NCI-H1436 treated with DMSO at 0.1 percent for 48 hours (cell line): ENCODE data around the gene FERMT1.
"Not testable (repeated sequence)": the region's sequence is repeated elsewhere in the genome, so short reads cannot be mapped to it uniquely, and the experiment has no call there.

ENCODE experiments used
- DNase-seq: peaks from one replicate; lab custom pipeline; 2025; lab: John Stamatoyannopoulos, UW

Gene FERMT1

DNA sequence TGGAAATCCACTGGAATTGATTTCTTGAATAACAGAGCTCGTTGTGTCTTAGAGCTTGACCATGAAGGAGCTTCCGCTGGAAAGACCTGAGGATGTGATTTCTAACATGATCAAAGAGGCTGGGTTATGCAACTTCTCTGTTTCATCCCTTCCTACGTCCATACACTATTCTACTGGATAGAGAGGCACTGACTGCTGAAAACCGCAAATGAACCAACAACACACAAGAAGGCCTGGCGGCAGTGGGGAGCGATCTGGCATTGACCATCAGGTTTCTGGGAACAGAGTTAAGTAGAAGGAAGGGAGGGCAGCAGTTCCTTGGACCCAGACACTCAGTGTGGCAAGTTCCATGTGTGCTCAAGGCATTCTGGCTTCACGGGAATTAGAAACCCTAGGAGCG, 82.3 kb downstream of the FERMT1 start:
- DNase-seq, result no peak

DNA sequence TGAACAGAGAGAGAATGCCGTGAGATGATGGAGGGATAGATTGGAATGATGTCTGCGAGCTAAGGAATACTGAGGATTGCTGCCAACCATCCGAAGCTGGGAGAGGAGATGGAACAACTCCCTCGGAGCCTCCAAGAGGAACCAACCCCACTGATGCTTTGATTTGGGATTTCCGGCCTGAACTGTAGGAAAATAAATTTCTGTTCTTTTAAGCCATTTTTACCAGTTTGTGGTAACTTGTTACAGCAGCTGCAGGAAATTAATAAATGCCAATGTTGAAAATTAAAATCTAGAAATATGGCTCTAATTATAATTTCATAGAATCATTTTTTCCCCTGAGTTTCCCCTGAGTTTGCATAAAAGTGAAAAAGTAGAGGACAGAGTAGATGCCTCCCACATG, 83.1 kb downstream of the FERMT1 start:
- DNase-seq, result no peak

- no peak for DNase-seq
Measured at GRCh38 chr20:6038256-6038655, 84.6 kb downstream of the FERMT1 start.

DNA sequence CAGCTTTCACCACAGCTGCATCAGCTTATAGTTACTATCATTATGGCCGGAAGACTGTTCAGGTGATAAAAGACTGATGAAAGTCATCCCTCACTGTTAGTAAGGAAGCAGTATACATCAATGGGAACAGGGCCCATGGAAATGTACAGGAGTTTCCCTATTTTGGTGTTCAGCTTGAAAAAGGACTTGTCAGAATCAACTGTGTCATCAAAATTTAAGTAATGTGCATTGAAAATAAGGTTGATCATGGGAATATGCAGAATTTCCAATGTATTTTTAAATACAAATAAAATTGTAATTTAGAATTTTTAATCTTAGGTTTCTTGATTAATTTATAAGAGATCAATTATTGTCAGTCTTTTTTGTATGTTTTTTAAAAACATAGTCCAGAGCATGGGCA, 85.7 kb downstream of the FERMT1 start:
- DNase-seq, result no peak

GRCh38 chr20:6036213-6036612, 86.6 kb downstream of the FERMT1 start:
- DNase-seq, result no peak

DNA sequence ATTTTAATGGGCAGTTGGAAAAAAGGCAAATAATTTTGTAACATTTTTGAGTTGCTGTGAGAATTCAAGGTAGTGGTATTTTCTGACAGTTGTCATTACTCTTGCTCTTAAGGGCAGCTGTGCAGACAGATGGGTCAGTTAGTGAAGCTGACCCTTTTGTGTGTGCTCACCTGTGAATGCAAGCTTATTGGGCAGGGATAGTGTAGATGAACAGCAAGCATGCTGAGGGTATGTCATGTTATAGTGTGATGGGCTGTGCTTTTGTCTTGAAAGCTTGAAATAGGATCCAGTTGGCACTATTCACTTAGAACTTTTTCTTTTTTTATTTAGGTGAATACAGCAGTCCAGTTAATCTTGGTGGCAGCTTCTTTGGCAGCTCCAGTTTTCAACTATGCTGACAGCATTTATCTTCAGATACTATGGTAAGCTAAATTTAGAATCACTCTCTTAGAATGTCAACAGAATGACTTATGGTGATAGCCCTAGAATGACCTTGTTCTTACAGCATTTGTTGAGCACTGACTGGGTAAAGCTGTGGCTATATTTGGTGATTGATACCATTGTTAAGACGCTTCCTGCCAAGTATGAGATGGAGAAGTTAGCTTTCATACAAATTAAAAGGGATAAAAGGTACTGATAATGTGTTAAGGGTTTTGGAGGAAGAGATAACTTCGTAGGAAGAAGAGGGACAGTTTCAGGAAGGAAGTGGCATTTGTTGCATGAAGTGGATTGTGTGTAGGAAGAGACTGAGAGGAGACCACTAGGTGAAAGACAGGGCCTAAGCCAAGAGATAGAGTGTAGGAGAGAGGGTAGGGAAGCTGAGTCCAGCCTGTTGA, 88.5 kb downstream of the FERMT1 start:
- DNase-seq, result no peak

DNA sequence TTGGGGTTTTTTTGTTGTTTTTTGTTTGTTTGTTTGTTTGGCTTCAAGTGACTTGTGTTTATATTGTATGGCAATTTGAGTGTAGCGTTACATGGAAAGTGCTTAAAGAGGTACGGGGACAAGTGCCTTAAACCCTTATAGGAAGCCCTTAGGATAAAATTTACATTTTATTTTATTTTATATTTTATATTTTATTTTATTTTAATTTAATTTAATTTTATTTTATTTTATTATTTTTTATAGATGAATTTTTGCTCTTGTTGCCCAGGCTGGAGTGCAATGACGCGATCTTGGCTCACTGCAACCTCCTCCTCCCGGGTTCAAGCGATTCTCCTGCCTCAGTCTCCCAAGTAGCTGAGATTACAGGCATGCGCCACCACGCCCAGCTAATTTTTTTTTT, 89.9 kb downstream of the FERMT1 start:
- DNase-seq, result not testable (repeated sequence)

DNA sequence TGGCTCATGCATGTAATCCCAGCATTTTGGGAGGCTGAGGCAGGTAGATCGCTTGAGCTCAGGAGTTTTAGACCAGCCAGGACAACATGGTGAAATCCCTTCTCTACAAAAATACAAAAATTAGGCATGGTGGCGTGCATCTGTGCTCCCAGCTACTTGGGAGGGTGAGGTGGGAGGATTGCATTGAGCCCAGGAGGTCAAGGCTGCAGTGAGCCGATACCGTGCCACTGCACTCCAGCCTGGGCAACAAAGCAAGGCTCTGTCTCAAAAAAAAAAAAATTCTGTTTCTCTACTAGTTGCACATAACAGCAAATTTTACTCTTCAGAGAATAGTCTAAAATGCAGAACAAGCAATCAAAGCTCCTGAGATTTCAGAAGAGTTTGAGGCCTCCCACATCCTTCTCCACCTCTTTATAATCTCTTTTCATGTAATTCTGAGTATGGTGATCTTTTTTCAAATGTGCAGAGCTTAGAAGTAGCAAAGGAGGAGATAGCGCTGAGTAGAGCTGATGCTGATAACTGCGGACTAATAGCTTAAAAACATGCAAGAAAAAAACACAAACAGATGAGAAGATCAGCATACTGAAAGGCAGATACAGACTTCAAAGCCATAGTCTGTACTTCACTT, 92.3 kb downstream of the FERMT1 start:
- DNase-seq, result no peak

DNA sequence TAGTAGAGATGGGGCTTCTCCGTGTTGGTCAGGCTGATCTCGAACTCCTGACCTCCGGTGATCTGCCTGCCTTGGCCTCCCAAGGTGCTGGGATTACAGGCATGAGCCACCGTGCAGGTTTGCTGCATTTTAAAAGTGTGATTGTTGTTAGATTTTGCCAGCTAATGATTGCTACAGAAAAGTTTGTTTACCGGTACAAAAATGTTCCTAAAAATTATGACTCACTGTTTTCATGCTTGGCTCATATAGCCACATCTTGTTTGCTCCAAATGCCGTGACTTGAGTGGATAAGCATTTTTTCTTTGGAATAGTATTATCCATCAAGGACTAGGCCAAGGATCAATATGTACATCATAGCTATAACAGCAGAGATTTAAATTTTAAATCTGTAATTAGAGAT, 93.3 kb downstream of the FERMT1 start:
- no peak for DNase-seq

DNA sequence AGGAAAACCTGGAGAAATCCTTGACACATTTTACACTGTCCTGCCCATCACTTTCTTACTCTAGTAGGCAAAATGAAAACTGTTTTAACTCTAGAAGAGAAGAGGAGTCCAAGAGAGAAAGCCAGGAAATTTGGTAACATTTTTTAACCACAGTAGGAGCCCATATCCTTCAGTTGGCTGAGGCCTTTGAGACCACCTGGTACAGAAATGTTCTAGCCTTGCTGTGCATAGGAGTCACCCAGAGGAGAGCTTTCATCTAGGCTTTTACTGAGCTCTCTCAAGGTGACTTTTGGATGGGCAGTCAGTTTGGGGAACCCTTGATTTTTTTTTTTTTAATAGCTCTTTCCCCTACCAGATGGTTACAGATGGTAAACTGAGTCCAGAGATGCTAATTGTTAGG, 94.0 kb downstream of the FERMT1 start:
- no peak for DNase-seq

- DNase-seq, result no peak
Measured at GRCh38 chr20:6026051-6026450, 96.8 kb downstream of the FERMT1 start.
